Ammon's horn (tissue), 1 donor: ENCODE data around the gene NLK.
"Not testable (repeated sequence)": the region's sequence is repeated elsewhere in the genome, so short reads cannot be mapped to it uniquely, and the experiment has no call there.

Source experiments
- DNase-seq: peaks from one replicate; pipeline ENCODE4 v3.0.0-alpha.2; 2016; ENCODE audit warnings: low spot score

NLK gene

GRCh38 chr17:28232966-28233870, 190.7 kb downstream of the NLK start:
- DNase-seq = not testable (repeated sequence)

GRCh38 chr17:28233872-28234856, 191.7 kb downstream of the NLK start:
- DNase-seq = not testable (repeated sequence)

GRCh38 chr17:28235066-28235700, 192.7 kb downstream of the NLK start:
- not testable (repeated sequence) for DNase-seq

DNA sequence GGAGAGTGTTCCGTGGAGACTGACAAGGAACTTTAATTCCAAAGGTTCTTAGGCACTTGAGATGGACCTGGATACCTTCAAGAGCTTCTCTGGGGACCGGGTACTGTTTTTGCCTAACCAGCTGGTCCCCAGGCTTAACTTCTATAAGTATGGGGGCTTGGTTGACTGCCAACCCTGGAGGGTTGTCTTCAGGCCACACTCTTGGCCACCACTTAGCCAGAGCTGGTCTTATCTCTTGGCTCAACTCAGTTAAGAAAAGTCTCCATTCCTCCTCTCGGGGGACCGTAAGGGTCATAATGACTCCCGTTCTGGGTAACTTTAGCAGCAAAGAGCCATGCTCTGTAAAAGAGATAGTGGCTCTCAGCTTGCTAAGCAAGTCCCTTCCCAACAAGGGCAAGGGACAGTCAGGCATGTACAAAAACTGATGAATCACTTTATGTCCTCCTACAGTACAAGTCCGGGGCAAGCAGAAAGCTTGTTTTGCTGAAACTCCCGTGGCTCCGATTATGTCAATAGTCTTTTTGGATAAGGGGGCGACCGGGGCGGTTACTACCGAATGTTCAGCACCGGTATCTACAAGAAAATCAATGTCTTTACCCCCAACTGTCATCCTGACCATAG, 193.7 kb downstream of the NLK start:
- DNase-seq = not testable (repeated sequence)

GRCh38 chr17:28238547-28239270, 196.2 kb downstream of the NLK start:
- not testable (repeated sequence) for DNase-seq

GRCh38 chr17:28239271-28239624, 196.8 kb downstream of the NLK start:
- DNase-seq = no peak

GRCh38 chr17:28240688-28241340, 198.3 kb downstream of the NLK start:
- no peak for DNase-seq

- DNase-seq = no peak
Observed at GRCh38 chr17:28242791-28243190, 200.3 kb downstream of the NLK start.

DNA sequence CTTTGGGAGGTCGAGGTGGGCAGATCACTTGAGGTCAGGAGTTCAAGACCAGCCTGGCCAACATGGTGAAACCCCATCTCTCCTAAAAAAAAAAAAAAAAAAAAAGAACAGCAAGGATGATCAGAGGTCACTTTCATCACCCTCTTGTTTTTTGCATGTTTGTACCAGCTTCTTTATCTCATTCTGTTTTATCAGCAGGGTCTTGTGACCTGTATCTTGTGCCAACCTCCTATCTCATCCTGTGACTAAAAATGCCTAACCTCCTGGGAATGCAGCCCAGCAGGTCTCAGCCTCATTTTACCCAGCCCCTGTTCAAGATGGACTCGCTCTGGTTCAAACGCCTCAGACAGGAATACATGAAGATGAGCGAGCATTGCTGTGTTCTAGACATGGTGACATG, 200.8 kb downstream of the NLK start:
- DNase-seq = not testable (repeated sequence)

- no peak for DNase-seq
Observed at GRCh38 chr17:28244446-28244845, 202.0 kb downstream of the NLK start.
